GM23338 (cell line): ENCODE data around the gene BNC2. TPM values are rescaled to one million over a fixed set of nuclear protein-coding genes. Genes with fewer than 3 reads are reported as not detected.

Experiments
- ATAC-seq: fragments of 200-7000 bp; cut with Tn5 transposase; 3 replicates; pipeline ENCODE4 v1.9.1; 2020
- DNase-seq: peaks from one replicate; pipeline ENCODE4 v3.0.0-alpha.2; 2015; ENCODE audit warnings: low spot score
- H2AFZ ChIP-seq: fragments of 200-600 bp; sonication (generic); 2 replicates; pipeline ENCODE4 v1.8.0; 2016; ENCODE audit warnings: antibody characterized with exemption, mild to moderate bottlenecking, moderate library complexity
- H3F3A ChIP-seq: fragments of 200-600 bp; sonication (generic); replicated peaks from 2 replicates; pipeline ENCODE4 v1.8.0; 2017; ENCODE audit warnings: antibody characterized with exemption, mixed run types, low read depth
- H3K27ac ChIP-seq: fragments of 200-600 bp; sonication (generic); 2 replicates; pipeline ENCODE4 v1.6.1; 2016; ENCODE audit warnings: low read depth
- H3K27me3 ChIP-seq: fragments of 200-600 bp; sonication (generic); 2 replicates; pipeline ENCODE4 v1.8.0; 2016; ENCODE audit warnings: mild to moderate bottlenecking, mixed run types, moderate library complexity; ENCODE audit not compliant: insufficient read depth
- H3K36me3 ChIP-seq: fragments of 200-600 bp; sonication (generic); 2 replicates; pipeline ENCODE4 v1.8.0; 2016; ENCODE audit warnings: mild to moderate bottlenecking; ENCODE audit not compliant: insufficient read depth
- H3K4me1 ChIP-seq: fragments of 200-600 bp; sonication (generic); 2 replicates; pipeline ENCODE4 v1.8.0; 2016; ENCODE audit warnings: mild to moderate bottlenecking, moderate library complexity; ENCODE audit not compliant: insufficient read depth
- H3K4me2 ChIP-seq: fragments of 200-600 bp; sonication (generic); 2 replicates; pipeline ENCODE4 v1.7.1; 2017; ENCODE audit warnings: mixed run types
- H3K4me3 ChIP-seq: fragments of 200-600 bp; sonication (generic); 2 replicates; pipeline ENCODE4 v1.6.1; 2016; ENCODE audit warnings: mixed run types
- H3K79me2 ChIP-seq: fragments of 200-600 bp; sonication (generic); replicated peaks from 2 replicates; pipeline ENCODE4 v1.8.0; 2017; ENCODE audit warnings: mild to moderate bottlenecking; ENCODE audit not compliant: insufficient read depth
- H3K9me2 ChIP-seq: fragments of 200-600 bp; sonication (generic); 2 replicates; pipeline ENCODE4 v1.8.0; 2017; ENCODE audit not compliant: insufficient read depth
- H4K20me1 ChIP-seq: fragments of 200-600 bp; sonication (generic); replicated peaks from 2 replicates; pipeline ENCODE4 v1.8.0; 2017; ENCODE audit warnings: mild to moderate bottlenecking; ENCODE audit not compliant: insufficient read depth
- H3K27ac Mint-ChIP-seq: 2 replicates; pipeline ENCODE4 v1.8.0; 2020; ENCODE audit warnings: inconsistent platforms, mild to moderate bottlenecking, moderate library complexity, mixed read lengths
- H3K27me3 Mint-ChIP-seq: 3 replicates; pipeline ENCODE4 v1.8.0; 2022; ENCODE audit warnings: low read depth, mild to moderate bottlenecking, moderate library complexity, mixed read lengths, inconsistent platforms; ENCODE audit not compliant: insufficient read depth, poor library complexity
- H3K36me3 Mint-ChIP-seq: 3 replicates; pipeline ENCODE4 v1.8.0; 2021; ENCODE audit warnings: low read depth, mild to moderate bottlenecking, inconsistent platforms, moderate library complexity, mixed read lengths
- H3K4me1 Mint-ChIP-seq: 3 replicates; pipeline ENCODE4 v1.8.0; 2020; ENCODE audit warnings: mild to moderate bottlenecking, inconsistent platforms, mixed read lengths
- H3K4me3 Mint-ChIP-seq: 3 replicates; pipeline ENCODE4 v1.8.0; 2021; ENCODE audit warnings: moderate library complexity, mild to moderate bottlenecking, inconsistent platforms, mixed read lengths
- H3K9me3 Mint-ChIP-seq: 3 replicates; pipeline ENCODE4 v1.8.0; 2020; ENCODE audit warnings: moderate library complexity, mild to moderate bottlenecking, inconsistent platforms, mixed read lengths
- CREB1 ChIP-seq: fragments of 250-450 bp; sonication (Bioruptor Pico); IDR thresholded peaks from 2 replicates; pipeline ENCODE4 v1.5.0; 2020; ENCODE audit warnings: low read depth, mild to moderate bottlenecking, moderate library complexity
- CTCF ChIP-seq, 2 experiments: fragments of 200-600 bp in 1 of 2; sonication (generic) in 1 of 2; conservative IDR thresholded peaks; 2 replicates each; pipeline versions ENCODE4 v1.5.1 to v1.6.1; 2016 to 2017; ENCODE audit warnings: antibody characterized with exemption in 2 of 2, low read depth in 2 of 2, mild to moderate bottlenecking in 2 of 2, moderate library complexity in 1 of 2
- EZH2phosphoT487 ChIP-seq: fragments of 200-600 bp; sonication (generic); IDR thresholded peaks from one replicate; pipeline ENCODE4 v1.8.1; 2018; ENCODE audit warnings: antibody characterized with exemption; ENCODE audit not compliant: unreplicated experiment
- JUNB ChIP-seq: IDR thresholded peaks from one replicate; pipeline ENCODE4 v1.6.1; 2016; ENCODE audit warnings: antibody characterized with exemption; ENCODE audit not compliant: unreplicated experiment
- REST ChIP-seq: IDR thresholded peaks from one replicate; pipeline ENCODE4 v1.6.1; 2018; ENCODE audit warnings: antibody characterized with exemption; ENCODE audit not compliant: unreplicated experiment
- STAT1 ChIP-seq: IDR thresholded peaks from one replicate; pipeline ENCODE4 v1.6.1; 2016; ENCODE audit warnings: antibody characterized with exemption; ENCODE audit not compliant: unreplicated experiment
- ZNF114 ChIP-seq: fragments of 250-450 bp; sonication (Bioruptor Pico); IDR thresholded peaks from 2 replicates; pipeline ENCODE4 v1.5.0; 2020; ENCODE audit warnings: mild to moderate bottlenecking, moderate library complexity
- ZNF331 ChIP-seq: fragments of 250-450 bp; sonication (Bioruptor Pico); IDR thresholded peaks from 2 replicates; pipeline ENCODE4 v1.5.0; 2020; ENCODE audit warnings: low read depth, mild to moderate bottlenecking, moderate library complexity
- polyA plus RNA-seq: library from polyadenylated mRNA; unstranded; fragments of >200 nt; fragmentation: Nextera tagmentation; extraction: Ambion mirVana; gene quantifications from 2 replicates; pipeline ENCODE4 v1.2.1, GENCODE V29; 2016
- total RNA-seq: library from RNA; depleted of rRNA; stranded (reverse); fragments of >200 nt; shearing (Covaris generic); gene quantifications from 2 replicates; pipeline ENCODE4 v1.2.3, GENCODE V29; 2014
- TF ChIP-seq, protein P1 (sequence below): IDR thresholded peaks from 2 replicates; pipeline ENCODE4 v1.6.1; 2016; ENCODE audit warnings: antibody characterized with exemption
- TF ChIP-seq, protein P2 (sequence below): fragments of 250-450 bp; sonication (Bioruptor Pico); IDR thresholded peaks from 2 replicates; pipeline ENCODE4 v1.5.0; 2020; ENCODE audit warnings: mild to moderate bottlenecking, moderate library complexity

Gene BNC2
- total and polyA plus RNA-seq, 2 experiments from 2014 or later: 12.7 to 13.2 TPM

- no peaks in the 10 kb centered on the region for H3K9me2 ChIP-seq
- no peaks in the 10 kb centered on the region for H4K20me1 ChIP-seq
- Mint-ChIP-seq H3K4me3 (no peak overlapping the region), H3K27ac (no peak overlapping the region), H3K36me3 (0 out of 3 replicates have a peak, but pooled peaks cover 4% of the 10 kb centered on the region), H3K4me1 (peaks cover 15% of the 10 kb centered on the region), H3K27me3 (peaks cover 1% of the 10 kb centered on the region), H3K9me3 (no peaks in the 10 kb centered on the region)
- no peak overlapping the region for H3K4me2 ChIP-seq
- H3K79me2 ChIP-seq: peaks cover 87% of the 10 kb centered on the region
- H3K36me3 ChIP-seq: no peaks in the 10 kb centered on the region
- H3F3A ChIP-seq: no peaks in the 10 kb centered on the region
- H3K27me3 ChIP-seq: no peaks in the 10 kb centered on the region
- H3K4me3 ChIP-seq: no peak overlapping the region
- DNase-seq: no peak
- ATAC-seq: no peak
- H2AFZ ChIP-seq: no peak overlapping the region
- TF ChIP-seq ZNF331 (CRISPR knock-in tag) (no peak), ZNF114 (CRISPR knock-in tag) (no peak), EZH2phosphoT487 (no peak), CREB1 (CRISPR knock-in tag) (no peak), JUNB (no peak), REST (no peak), STAT1 (no peak), CTCF (conservative IDR thresholded peaks at IDR 0.05; ENCODE audit: low read depth in 2 of 2) (no peak)
- TF ChIP-seq, protein P1, sequence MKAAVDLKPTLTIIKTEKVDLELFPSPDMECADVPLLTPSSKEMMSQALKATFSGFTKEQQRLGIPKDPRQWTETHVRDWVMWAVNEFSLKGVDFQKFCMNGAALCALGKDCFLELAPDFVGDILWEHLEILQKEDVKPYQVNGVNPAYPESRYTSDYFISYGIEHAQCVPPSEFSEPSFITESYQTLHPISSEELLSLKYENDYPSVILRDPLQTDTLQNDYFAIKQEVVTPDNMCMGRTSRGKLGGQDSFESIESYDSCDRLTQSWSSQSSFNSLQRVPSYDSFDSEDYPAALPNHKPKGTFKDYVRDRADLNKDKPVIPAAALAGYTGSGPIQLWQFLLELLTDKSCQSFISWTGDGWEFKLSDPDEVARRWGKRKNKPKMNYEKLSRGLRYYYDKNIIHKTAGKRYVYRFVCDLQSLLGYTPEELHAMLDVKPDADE: no peak
- TF ChIP-seq, protein P2, sequence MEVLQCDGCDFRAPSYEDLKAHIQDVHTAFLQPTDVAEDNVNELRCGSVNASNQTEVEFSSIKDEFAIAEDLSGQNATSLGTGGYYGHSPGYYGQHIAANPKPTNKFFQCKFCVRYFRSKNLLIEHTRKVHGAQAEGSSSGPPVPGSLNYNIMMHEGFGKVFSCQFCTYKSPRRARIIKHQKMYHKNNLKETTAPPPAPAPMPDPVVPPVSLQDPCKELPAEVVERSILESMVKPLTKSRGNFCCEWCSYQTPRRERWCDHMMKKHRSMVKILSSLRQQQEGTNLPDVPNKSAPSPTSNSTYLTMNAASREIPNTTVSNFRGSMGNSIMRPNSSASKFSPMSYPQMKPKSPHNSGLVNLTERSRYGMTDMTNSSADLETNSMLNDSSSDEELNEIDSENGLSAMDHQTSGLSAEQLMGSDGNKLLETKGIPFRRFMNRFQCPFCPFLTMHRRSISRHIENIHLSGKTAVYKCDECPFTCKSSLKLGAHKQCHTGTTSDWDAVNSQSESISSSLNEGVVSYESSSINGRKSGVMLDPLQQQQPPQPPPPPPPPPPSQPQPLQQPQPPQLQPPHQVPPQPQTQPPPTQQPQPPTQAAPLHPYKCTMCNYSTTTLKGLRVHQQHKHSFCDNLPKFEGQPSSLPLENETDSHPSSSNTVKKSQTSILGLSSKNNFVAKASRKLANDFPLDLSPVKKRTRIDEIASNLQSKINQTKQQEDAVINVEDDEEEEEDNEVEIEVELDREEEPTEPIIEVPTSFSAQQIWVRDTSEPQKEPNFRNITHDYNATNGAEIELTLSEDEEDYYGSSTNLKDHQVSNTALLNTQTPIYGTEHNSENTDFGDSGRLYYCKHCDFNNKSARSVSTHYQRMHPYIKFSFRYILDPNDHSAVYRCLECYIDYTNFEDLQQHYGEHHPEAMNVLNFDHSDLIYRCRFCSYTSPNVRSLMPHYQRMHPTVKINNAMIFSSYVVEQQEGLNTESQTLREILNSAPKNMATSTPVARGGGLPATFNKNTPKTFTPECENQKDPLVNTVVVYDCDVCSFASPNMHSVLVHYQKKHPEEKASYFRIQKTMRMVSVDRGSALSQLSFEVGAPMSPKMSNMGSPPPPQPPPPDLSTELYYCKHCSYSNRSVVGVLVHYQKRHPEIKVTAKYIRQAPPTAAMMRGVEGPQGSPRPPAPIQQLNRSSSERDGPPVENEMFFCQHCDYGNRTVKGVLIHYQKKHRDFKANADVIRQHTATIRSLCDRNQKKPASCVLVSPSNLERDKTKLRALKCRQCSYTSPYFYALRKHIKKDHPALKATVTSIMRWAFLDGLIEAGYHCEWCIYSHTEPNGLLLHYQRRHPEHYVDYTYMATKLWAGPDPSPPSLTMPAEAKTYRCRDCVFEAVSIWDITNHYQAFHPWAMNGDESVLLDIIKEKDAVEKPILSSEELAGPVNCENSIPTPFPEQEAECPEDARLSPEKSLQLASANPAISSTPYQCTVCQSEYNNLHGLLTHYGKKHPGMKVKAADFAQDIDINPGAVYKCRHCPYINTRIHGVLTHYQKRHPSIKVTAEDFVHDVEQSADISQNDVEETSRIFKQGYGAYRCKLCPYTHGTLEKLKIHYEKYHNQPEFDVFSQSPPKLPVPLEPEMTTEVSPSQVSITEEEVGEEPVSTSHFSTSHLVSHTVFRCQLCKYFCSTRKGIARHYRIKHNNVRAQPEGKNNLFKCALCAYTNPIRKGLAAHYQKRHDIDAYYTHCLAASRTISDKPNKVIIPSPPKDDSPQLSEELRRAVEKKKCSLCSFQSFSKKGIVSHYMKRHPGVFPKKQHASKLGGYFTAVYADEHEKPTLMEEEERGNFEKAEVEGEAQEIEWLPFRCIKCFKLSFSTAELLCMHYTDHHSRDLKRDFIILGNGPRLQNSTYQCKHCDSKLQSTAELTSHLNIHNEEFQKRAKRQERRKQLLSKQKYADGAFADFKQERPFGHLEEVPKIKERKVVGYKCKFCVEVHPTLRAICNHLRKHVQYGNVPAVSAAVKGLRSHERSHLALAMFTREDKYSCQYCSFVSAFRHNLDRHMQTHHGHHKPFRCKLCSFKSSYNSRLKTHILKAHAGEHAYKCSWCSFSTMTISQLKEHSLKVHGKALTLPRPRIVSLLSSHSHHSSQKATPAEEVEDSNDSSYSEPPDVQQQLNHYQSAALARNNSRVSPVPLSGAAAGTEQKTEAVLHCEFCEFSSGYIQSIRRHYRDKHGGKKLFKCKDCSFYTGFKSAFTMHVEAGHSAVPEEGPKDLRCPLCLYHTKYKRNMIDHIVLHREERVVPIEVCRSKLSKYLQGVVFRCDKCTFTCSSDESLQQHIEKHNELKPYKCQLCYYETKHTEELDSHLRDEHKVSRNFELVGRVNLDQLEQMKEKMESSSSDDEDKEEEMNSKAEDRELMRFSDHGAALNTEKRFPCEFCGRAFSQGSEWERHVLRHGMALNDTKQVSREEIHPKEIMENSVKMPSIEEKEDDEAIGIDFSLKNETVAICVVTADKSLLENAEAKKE (CRISPR knock-in tag): no peak
- H3K27ac ChIP-seq: 0 out of 2 replicates have a peak overlapping the region, but pooled peaks have one; percentile 12
- H3K4me1 ChIP-seq: peaks cover 10% of the 10 kb centered on the region
Observed at GRCh38 chr9:16846986-16847385, 23.5 kb downstream of the BNC2 start.
